Measurements from ENCODE around the gene PMPCA.

- TF ChIP-seq, protein P1, sequence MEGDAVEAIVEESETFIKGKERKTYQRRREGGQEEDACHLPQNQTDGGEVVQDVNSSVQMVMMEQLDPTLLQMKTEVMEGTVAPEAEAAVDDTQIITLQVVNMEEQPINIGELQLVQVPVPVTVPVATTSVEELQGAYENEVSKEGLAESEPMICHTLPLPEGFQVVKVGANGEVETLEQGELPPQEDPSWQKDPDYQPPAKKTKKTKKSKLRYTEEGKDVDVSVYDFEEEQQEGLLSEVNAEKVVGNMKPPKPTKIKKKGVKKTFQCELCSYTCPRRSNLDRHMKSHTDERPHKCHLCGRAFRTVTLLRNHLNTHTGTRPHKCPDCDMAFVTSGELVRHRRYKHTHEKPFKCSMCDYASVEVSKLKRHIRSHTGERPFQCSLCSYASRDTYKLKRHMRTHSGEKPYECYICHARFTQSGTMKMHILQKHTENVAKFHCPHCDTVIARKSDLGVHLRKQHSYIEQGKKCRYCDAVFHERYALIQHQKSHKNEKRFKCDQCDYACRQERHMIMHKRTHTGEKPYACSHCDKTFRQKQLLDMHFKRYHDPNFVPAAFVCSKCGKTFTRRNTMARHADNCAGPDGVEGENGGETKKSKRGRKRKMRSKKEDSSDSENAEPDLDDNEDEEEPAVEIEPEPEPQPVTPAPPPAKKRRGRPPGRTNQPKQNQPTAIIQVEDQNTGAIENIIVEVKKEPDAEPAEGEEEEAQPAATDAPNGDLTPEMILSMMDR (IDR thresholded peaks at IDR 0.05 in 2 of 3, conservative IDR thresholded peaks at IDR 0.05 in 1 of 3; ENCODE audit: borderline replicate concordance in 1 of 3, insufficient read depth in 1 of 3, low read depth in 2 of 3, low read length in 2 of 3), result no peak
- TF ChIP-seq POLR2A (IDR thresholded peaks at IDR 0.05; ENCODE audit: borderline replicate concordance, extremely low read depth, insufficient read depth, insufficient read length) (no peak), CBX3 (IDR thresholded peaks at IDR 0.05; ENCODE audit: low read depth) (no peak), POLR2AphosphoS5 (IDR thresholded peaks at IDR 0.05; ENCODE audit: low read depth, low read length) (no peak), ELF1 (IDR thresholded peaks at IDR 0.05; ENCODE audit: borderline replicate concordance, low read depth) (no peak), CEBPB (IDR thresholded peaks at IDR 0.05; ENCODE audit: low read depth) (no peak)
Measured at GRCh38 chr9:136457326-136457725, 46.9 kb downstream of the PMPCA start.
